Ascending aorta (tissue), 2 donors: Measurements from ENCODE around the gene NEURL1. TPM values are rescaled to one million over a fixed set of nuclear protein-coding genes. Genes with fewer than 3 reads are reported as not detected.

Experiments
- DNase-seq, 2 donors: peaks; one replicate each; pipeline ENCODE4 v3.0.0-alpha.2; 2019; ENCODE audit warnings: low spot score in 2 of 2
- H3K27ac ChIP-seq, 2 donors: fragments of 200-600 bp; sonication (generic); one replicate each; pipeline ENCODE4 v1.5.1; 2016 to 2017; ENCODE audit warnings: mild to moderate bottlenecking in 1 of 2
- H3K27me3 ChIP-seq: fragments of 200-600 bp; sonication (generic); one replicate; pipeline ENCODE4 v1.5.1; 2017
- H3K36me3 ChIP-seq, 2 donors: fragments of 200-600 bp; sonication (generic); one replicate each; pipeline ENCODE4 v1.5.1; 2016
- H3K4me1 ChIP-seq, 2 donors: fragments of 200-600 bp; sonication (generic); one replicate each; pipeline ENCODE4 v1.5.1; 2016 to 2017; ENCODE audit warnings: mild to moderate bottlenecking in 1 of 2
- H3K4me3 ChIP-seq, 2 donors: fragments of 200-600 bp; sonication (generic); one replicate each; pipeline ENCODE4 v1.5.1; 2016 to 2017; ENCODE audit warnings: mild to moderate bottlenecking in 1 of 2
- H3K9me3 ChIP-seq, 2 donors: fragments of 200-600 bp; sonication (generic); one replicate each; pipeline ENCODE4 v1.5.1; 2016
- CTCF ChIP-seq, 3 experiments: fragments of 200-600 bp in 2 of 3; fragments of 450-650 bp in 1 of 3; sonication (generic) in 2 of 3; IDR thresholded peaks; one replicate each; pipeline ENCODE4 v1.5.1; 2016 to 2019; ENCODE audit warnings: antibody characterized with exemption in 3 of 3, mild to moderate bottlenecking in 1 of 3, moderate library complexity in 1 of 3
- intact Hi-C: fragments of 100-400 bp; cut with DNase I; formaldehyde crosslinking; loops from one replicate; pipeline ENCODE4 v1.15.1; 2023
- total RNA-seq: library from RNA; depleted of rRNA; stranded (reverse); fragments of >200 nt; gene quantifications from one replicate; pipeline ENCODE4 v1.1.0, GENCODE V29; 2016

NEURL1 gene
- total RNA-seq, 1 donor from 2014 or later, result not detected

DNA sequence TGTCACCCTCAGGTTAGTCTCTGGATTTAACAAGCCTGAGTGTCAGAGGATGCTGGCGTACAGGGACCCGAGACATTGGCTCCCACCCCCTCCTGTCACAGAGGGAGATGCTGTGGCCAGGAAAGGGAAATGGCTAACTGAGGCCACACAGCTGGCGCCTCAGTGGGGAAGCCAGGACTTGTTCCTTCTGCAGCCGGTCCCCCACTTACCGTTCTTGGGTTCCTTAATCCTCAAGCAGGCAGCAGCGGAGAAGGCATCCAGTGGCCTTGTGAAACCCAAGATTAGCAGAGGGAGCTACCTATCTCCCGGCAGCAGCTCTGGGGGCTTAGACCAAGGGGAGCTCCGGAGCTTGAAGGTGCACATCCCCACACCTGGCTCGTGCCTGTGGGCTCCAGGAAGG, 65.4 kb downstream of the NEURL1 start:
- DNase-seq, result no peak
- no peak for TF ChIP-seq CTCF (IDR thresholded peaks at IDR 0.05)
- intact Hi-C loops, result no loop called here
- Histone ChIP-seq H3K36me3 (no peaks in the 10 kb centered on the region), H3K9me3 (no peaks in the 10 kb centered on the region), H3K27me3 (no peaks in the 10 kb centered on the region), H3K4me1 (peaks cover 7 to 9% of the 10 kb centered on the region in 2 donors), H3K4me3 (no peak overlapping the region), H3K27ac (no peak overlapping the region)

GRCh38 chr10:103559776-103560175, 66.3 kb downstream of the NEURL1 start:
- DNase-seq, result no peak
- no peak overlapping the region for H3K27ac ChIP-seq
- TF ChIP-seq CTCF (IDR thresholded peaks at IDR 0.05), result no peak
- H3K4me1 ChIP-seq, result peaks cover 7 to 9% of the 10 kb centered on the region in 2 donors
- no peaks in the 10 kb centered on the region for H3K36me3 ChIP-seq
- H3K4me3 ChIP-seq, result no peak overlapping the region
- intact Hi-C loops, result no loop called here
- H3K27me3 ChIP-seq, result no peaks in the 10 kb centered on the region
- no peaks in the 10 kb centered on the region for H3K9me3 ChIP-seq

DNA sequence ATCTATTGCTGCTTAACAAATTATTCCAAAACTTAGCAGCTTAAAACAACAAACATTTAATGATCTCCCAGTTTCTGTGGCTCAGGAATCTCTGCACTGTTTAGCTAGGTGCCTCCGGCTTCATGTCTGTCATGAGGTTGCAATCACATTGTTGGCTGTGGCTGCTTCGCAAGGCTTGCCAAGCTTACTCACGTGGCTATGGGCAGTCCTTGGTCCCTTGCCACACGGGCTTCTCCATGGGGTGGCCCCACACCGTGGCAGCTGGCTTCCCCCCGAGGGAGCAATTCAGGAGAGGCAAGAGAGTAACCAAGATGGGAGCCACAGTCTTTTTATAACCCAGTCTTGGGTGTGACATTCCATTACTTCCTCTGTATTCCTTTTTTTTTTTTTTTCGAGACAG, 67.4 kb downstream of the NEURL1 start:
- no peak for DNase-seq
- Histone ChIP-seq H3K27ac (no peak overlapping the region), H3K27me3 (no peaks in the 10 kb centered on the region), H3K9me3 (no peaks in the 10 kb centered on the region), H3K4me3 (no peak overlapping the region), H3K36me3 (no peaks in the 10 kb centered on the region), H3K4me1 (peaks cover under 1 to 2% of the 10 kb centered on the region in 2 donors)
- intact Hi-C loops, result no loop called here
- TF ChIP-seq CTCF (IDR thresholded peaks at IDR 0.05), result no peak

GRCh38 chr10:103562383-103562782, 68.9 kb downstream of the NEURL1 start:
- Histone ChIP-seq H3K4me1 (no peaks in the 10 kb centered on the region), H3K9me3 (no peaks in the 10 kb centered on the region), H3K4me3 (no peak overlapping the region), H3K27ac (no peak overlapping the region), H3K36me3 (no peaks in the 10 kb centered on the region), H3K27me3 (no peaks in the 10 kb centered on the region)
- DNase-seq, result no peak
- intact Hi-C loops, result no loop called here
- no peak for TF ChIP-seq CTCF (IDR thresholded peaks at IDR 0.05)

- Histone ChIP-seq H3K9me3 (no peaks in the 10 kb centered on the region), H3K4me3 (no peak overlapping the region), H3K27me3 (no peaks in the 10 kb centered on the region), H3K36me3 (no peaks in the 10 kb centered on the region), H3K4me1 (no peaks in the 10 kb centered on the region), H3K27ac (no peak overlapping the region)
- intact Hi-C loops, result no loop called here
- DNase-seq, result no peak
- no peak for TF ChIP-seq CTCF (IDR thresholded peaks at IDR 0.05)
These were observed 70.0 kb downstream of the NEURL1 start for GRCh38 chr10:103563231-103564115.
